ENCODE measurements around the gene FKBP6. TPM values are rescaled to one million over a fixed set of nuclear protein-coding genes. Genes with fewer than 3 reads are reported as not detected.
"Not testable (repeated sequence)": the region's sequence is repeated elsewhere in the genome, so short reads cannot be mapped to it uniquely, and the experiment has no call there.

FKBP6 gene
- total and polyA plus RNA-seq, 9 of the 15 experiments (the other 6 are each of a cell fraction or from before 2014, with no cell fraction given): not detected

- peaks cover 22 to 50% of the 10 kb centered on the region in 2 experiments for H3K27me3 ChIP-seq (ENCODE audit: control insufficient read depth in 2 of 2, insufficient read depth in 2 of 2, low read length in 2 of 2)
- BruUV-seq (replicated peaks); H3K4me3 ChIP-seq; H3K36me3 ChIP-seq (ENCODE audit: control insufficient read depth, insufficient read depth, low read length); H3K79me2 ChIP-seq (ENCODE audit: control insufficient read depth, insufficient read depth, low read length); H3K9me3 ChIP-seq (replicated peaks; ENCODE audit: control insufficient read depth, insufficient read depth, low read depth, low read length); in situ Hi-C loops (cut with MboI); H3K9me1 ChIP-seq (ENCODE audit: control insufficient read depth, insufficient read depth, low read length); FAIRE-seq; H2AFZ ChIP-seq (ENCODE audit: low read depth, low read length); H3K4me2 ChIP-seq (ENCODE audit: insufficient read depth, low read length); H3K27ac ChIP-seq (ENCODE audit: extremely low read depth, low read depth, low read length); H4K20me1 ChIP-seq (replicated peaks; ENCODE audit: control insufficient read depth, insufficient read depth, low read length): not testable (repeated sequence)
- DNase-seq (ENCODE audit: extremely low read depth in 1 of 4, low spot score in 3 of 4) (peak; percentile 47 to 71 (median 57)), ATAC-seq (peak; percentile 76)
- POLR2A ChIA-PET: interaction anchor here (0.7 to 1.5 kb wide), 3 partner anchors 8 to 22 kb away, joined by 3 to 4 read pairs (median 4); no protein-coding TSS in a partner anchor
- intact Hi-C loops (cut with micrococcal nuclease): loop anchor here (5.0 kb wide), 2 partner anchors 113 to 128 kb away; no protein-coding TSS in a partner anchor
- H3K4me1 ChIP-seq (replicated peaks in 1 of 2; ENCODE audit: control insufficient read depth in 2 of 2, insufficient read depth in 2 of 2, low read length in 2 of 2): peaks cover 0 to 11% of the 10 kb centered on the region in 2 experiments; a peak in 2 of 5 replicates
- CTCF ChIA-PET (ENCODE audit: low intra/inter-chr PET ratio): interaction anchor here (0.5 to 1.3 kb wide), 4 partner anchors 128 to 411 kb away, joined by 3 to 7 read pairs (median 3); no protein-coding TSS in a partner anchor
- 0 out of 4 replicates have a peak overlapping the region, but pooled peaks of 1 of the 2 experiments have one; percentile 72 for H3K9ac ChIP-seq (ENCODE audit: insufficient read depth in 1 of 2, low read depth in 2 of 2, low read length in 2 of 2)
- WGBS (ENCODE audit: insufficient coverage, low coverage, missing lambda C conversion rate): 7% methylated on average over 26 of the region's 31 CpGs
- TF ChIP-seq ZBTB26 (CRISPR knock-in tag; IDR thresholded peaks at IDR 0.05) (0 out of 2 replicates have a peak, but pooled peaks have one; percentile 13), SPI1 (IDR thresholded peaks at IDR 0.05; ENCODE audit: borderline replicate concordance, low read depth, low read length) (peak; percentile 64; the same call in 1 of the 2 replicates), THRB (CRISPR knock-in tag; conservative IDR thresholded peaks at IDR 0.05) (0 out of 2 replicates have a peak, but pooled peaks have one; percentile 41), CTCF (IDR thresholded peaks at IDR 0.05 in 2 of 3, conservative IDR thresholded peaks at IDR 0.05 in 1 of 3; ENCODE audit: insufficient read depth in 2 of 3, low read depth in 1 of 3, low read length in 3 of 3) (peak; percentile 53 to 61 (median 56)), SMC3 (conservative IDR thresholded peaks at IDR 0.05; ENCODE audit: insufficient read depth, low read depth, low read length) (peak; percentile 32; the same call in 1 of the 2 replicates), RAD21 (CRISPR knock-in tag; conservative IDR thresholded peaks at IDR 0.05 in 1 of 2, IDR thresholded peaks at IDR 0.05 in 1 of 2) (peak; percentile 43 to 58), RAD51 (IDR thresholded peaks at IDR 0.05; ENCODE audit: borderline replicate concordance, low read depth) (peak; percentile 64; the same call in 1 of the 2 replicates), TFAP4 (CRISPR knock-in tag; IDR thresholded peaks at IDR 0.05; ENCODE audit: borderline replicate concordance) (peak; percentile 25; the same call in 1 of the 2 replicates)
- TF ChIP-seq, protein P1, sequence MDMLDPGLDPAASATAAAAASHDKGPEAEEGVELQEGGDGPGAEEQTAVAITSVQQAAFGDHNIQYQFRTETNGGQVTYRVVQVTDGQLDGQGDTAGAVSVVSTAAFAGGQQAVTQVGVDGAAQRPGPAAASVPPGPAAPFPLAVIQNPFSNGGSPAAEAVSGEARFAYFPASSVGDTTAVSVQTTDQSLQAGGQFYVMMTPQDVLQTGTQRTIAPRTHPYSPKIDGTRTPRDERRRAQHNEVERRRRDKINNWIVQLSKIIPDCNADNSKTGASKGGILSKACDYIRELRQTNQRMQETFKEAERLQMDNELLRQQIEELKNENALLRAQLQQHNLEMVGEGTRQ (CRISPR knock-in tag; IDR thresholded peaks at IDR 0.05): peak; percentile 37
- TF ChIP-seq, protein P2, sequence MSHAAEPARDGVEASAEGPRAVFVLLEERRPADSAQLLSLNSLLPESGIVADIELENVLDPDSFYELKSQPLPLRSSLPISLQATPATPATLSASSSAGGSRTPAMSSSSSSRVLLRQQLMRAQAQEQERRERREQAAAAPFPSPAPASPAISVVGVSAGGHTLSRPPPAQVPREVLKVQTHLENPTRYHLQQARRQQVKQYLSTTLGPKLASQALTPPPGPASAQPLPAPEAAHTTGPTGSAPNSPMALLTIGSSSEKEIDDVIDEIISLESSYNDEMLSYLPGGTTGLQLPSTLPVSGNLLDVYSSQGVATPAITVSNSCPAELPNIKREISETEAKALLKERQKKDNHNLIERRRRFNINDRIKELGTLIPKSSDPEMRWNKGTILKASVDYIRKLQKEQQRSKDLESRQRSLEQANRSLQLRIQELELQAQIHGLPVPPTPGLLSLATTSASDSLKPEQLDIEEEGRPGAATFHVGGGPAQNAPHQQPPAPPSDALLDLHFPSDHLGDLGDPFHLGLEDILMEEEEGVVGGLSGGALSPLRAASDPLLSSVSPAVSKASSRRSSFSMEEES (CRISPR knock-in tag; IDR thresholded peaks at IDR 0.05): peak; percentile 72
Measured at GRCh38 chr7:73324081-73324845, 3.7 kb upstream of the FKBP6 start.
